Stimulated activated CD8-positive, alpha-beta memory T cell treated with anti-CD3 and anti-CD28 coated beads, Interleukin-2, amount 100 ng/mL, for 1 hour (primary cell): ENCODE measurements around the gene TRPM2.

ENCODE experiments used
- DNase-seq, 2 donors: peaks; one replicate each; pipeline ENCODE4 v3.0.0-alpha.2; 2020; ENCODE audit warnings: low read depth in 2 of 2

The TRPM2 gene

DNA sequence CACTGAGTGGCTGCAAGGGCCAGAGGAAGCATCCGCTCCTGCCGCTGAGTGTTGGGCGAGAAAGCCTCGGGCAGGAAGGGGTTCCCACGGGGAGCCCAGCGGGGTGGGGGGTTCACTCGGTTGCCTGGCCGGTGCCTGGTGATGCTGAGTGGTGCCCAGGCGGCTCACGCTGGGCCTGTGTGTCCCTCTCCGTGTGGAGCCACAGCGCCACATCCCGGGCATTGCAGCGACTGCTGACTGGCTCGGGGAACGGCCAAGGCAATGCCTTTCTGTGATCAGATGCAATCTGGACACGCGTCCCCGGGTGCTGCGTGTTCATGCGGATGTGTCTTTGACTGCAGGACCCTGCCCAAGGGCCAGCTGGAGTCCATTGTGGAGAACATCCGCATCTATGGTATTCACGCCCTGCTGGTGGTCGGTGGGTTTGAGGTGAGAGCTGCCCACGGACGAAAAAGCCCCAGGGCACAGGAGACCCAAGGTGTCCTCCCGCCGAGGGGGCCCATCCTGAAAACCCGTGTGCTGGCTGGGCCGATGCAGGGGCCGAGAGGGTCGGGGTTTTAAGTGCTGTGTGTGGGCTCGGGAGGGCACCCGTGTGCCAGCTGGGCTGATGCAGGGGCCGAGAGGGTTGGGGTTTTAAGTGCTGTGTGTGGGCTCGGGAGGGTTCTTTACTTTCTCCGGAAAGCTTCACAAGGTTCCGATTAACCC lies 30.6 kb upstream of the TRPM2 start:
- no peak for DNase-seq

DNA sequence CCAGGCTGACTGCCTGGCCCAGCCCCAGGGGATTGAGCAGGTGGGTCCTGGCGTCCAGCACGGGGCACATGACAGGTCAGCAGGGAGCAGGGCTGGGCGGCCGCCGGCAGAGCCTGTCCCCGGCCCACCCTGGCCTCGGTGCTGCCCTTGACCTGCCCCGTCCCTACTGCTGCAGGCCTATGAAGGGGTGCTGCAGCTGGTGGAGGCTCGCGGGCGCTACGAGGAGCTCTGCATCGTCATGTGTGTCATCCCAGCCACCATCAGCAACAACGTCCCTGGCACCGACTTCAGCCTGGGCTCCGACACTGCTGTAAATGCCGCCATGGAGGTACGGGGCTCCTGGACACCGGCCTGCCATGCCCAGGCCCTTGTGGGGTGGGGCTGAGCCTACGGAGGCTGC lies 29.8 kb upstream of the TRPM2 start:
- no peak for DNase-seq

- no peak for DNase-seq
Measured at GRCh38 chr21:44324106-44324853, 29.1 kb upstream of the TRPM2 start.

DNA sequence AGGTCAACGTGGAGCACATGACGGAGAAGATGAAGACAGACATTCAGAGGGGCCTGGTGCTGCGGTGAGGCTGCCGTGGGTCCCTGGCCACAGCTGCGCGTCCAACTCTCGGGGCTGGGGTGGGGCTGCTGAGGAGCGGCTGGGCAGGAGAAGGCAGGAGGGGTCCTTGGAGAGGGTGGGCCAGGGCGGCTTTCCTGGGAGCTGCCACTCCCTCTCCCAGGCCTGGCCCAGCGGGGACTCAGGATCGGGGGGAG lies 28.6 kb upstream of the TRPM2 start:
- no peak for DNase-seq

DNA sequence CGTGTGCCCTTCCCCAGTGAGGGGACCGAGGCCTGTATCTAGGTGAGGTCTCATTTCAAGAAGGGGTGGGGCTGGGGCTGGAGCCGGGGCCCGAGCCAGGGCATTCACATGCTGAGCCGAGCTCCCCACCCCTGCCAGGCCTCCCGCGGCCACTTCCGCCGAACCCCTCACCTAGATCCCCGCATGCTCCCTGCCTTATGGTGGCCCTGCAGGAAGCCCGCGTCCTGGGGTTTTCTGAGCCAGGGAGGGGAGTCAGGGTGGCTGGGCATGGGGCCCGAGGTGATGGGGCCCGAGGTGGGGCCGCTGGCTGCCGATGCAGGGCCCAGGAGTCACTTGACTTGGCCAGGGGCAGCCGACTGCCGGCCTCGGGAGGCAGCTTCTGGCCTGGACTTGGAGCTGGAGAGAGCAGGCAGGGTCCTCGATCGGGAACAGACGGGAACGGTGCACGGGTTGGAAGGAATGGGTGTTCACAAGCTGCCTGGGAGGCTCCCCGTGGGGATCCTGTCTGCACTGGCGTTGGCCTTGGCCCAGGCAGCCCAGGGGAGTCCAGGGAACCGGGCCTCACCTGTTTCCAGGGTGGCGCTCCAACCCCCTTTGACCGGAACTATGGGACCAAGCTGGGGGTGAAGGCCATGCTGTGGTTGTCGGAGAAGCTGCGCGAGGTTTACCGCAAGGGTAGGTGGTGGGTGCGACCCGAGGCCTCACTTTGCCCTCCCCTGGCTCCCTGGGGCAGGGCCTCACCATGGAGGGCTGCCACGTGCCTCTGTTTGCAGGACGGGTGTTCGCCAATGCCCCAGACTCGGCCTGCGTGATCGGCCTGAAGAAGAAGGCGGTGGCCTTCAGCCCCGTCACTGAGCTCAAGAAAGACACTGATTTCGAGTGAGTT lies 27.8 kb upstream of the TRPM2 start:
- no peak for DNase-seq

GRCh38 chr21:44326272-44326647 lies 27.2 kb upstream of the TRPM2 start:
- DNase-seq = no peak

- DNase-seq = no peak
Measured at GRCh38 chr21:44326716-44327602, 26.5 kb upstream of the TRPM2 start.

- DNase-seq = no peak
Measured at GRCh38 chr21:44327603-44327974, 25.8 kb upstream of the TRPM2 start.

GRCh38 chr21:44328242-44328895 lies 25.1 kb upstream of the TRPM2 start:
- DNase-seq = no peak

- DNase-seq = no peak
Measured at GRCh38 chr21:44329086-44329889, 24.1 kb upstream of the TRPM2 start.

- no peak for DNase-seq
Measured at GRCh38 chr21:44329971-44330681, 23.3 kb upstream of the TRPM2 start.

DNA sequence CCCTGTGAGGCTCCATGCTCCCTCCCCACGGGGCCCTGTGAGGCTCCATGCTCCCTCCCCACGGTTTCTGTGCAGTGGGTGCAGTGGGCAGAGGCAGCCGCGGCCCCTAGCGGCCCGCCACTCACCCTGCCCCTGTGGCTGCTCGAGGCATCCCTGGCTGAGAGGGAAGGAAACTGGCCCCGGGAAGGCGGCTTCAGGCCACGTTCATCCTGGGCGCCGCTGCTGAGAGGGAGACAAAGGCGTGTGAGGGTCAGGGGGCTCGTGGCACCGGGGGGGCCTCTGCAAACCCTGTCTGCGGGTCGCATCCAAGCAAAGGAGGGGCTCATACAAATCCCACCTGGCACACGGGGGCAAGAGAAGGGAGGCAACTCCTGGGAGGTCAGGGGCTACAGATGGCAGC lies 22.7 kb upstream of the TRPM2 start:
- DNase-seq = no peak

GRCh38 chr21:44331209-44331608 lies 22.2 kb upstream of the TRPM2 start:
- no peak for DNase-seq

- DNase-seq = no peak
Measured at GRCh38 chr21:44331650-44332307, 21.6 kb upstream of the TRPM2 start.

- no peak for DNase-seq
Measured at GRCh38 chr21:44332383-44332782, 21.0 kb upstream of the TRPM2 start.

DNA sequence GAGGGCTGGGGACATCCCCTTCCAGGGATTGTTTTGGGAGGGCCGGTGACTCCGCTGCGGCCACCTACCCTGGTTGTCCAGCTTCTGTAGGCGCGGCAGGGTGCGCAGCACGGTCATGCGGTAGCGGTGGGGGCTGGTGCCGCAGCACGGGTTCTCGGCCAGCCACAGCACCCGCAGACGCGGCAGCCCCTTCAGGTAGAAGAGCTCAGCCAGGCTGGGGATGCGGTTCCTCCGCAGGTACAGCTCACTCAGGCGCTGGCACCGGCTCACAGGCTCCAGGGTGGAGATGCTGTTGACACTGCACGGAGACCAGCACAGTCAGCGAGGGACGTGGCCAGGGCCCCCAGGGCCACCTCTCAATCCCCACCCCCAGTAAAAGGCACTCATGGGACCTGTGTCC lies 20.5 kb upstream of the TRPM2 start:
- DNase-seq = no peak

GRCh38 chr21:44333509-44334328 lies 19.7 kb upstream of the TRPM2 start:
- no peak for DNase-seq

DNA sequence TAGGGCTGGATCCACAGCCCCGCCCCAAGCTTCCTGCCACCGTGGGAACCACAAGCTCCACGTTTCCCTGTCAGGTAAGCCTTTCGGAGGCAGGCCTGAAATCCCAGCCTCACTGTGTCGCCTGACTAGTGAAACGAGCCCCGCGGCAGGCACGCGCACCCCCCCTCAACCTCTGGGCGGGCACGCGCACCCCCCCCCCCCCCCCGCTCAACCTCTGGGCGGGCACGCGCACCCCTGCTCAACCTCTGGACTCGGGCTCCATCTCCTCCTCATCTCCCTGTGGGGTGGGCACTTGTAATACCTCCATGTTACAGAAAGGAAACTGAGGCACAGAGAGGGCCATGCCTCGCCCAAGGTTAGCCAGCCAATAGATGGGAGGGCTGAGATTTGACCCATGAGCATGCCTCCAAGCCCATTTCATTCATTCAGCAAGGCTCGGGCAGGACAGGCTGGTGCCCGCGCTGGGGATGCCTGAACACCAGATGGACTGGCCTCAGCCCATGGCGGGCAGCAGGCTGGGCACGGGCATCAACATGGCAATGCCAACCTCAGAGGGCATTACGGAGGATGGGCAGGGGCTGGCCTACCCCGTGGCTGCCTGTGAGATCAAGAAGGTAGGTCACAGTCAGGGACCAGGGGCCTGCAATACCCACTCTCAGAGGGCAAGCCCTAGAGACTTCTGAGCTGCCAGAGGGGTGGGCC lies 18.9 kb upstream of the TRPM2 start:
- no peak for DNase-seq
